Endothelial cell of umbilical vein (primary cell): Measurements from ENCODE around the gene L2HGDH.

ENCODE experiments used
- CTCF ChIP-seq, 2 donors: IDR thresholded peaks; 1 replicate in 1 of 2; 2 replicates in 1 of 2; pipeline ENCODE4 v1.5.1; 2011; ENCODE audit warnings: low read length in 2 of 2, mild to moderate bottlenecking in 2 of 2, moderate library complexity in 2 of 2, control low read depth in 1 of 2, inconsistent platforms in 1 of 2, low read depth in 1 of 2; ENCODE audit not compliant: insufficient read depth in 1 of 2; ENCODE audit errors: extremely low read depth in 1 of 2
- EZH2 ChIP-seq: IDR thresholded peaks from 2 replicates; pipeline ENCODE4 v1.6.1; 2012; ENCODE audit warnings: borderline replicate concordance, low read depth, mild to moderate bottlenecking, moderate library complexity, low read length, inconsistent platforms; ENCODE audit not compliant: severe bottlenecking
- FOS ChIP-seq: IDR thresholded peaks from 2 replicates; pipeline ENCODE4 v1.6.1; 2011; ENCODE audit warnings: mild to moderate bottlenecking, low read length, moderate library complexity, borderline replicate concordance; ENCODE audit not compliant: insufficient read depth
- JUN ChIP-seq: IDR thresholded peaks from 2 replicates; pipeline ENCODE4 v1.6.1; 2011; ENCODE audit warnings: borderline replicate concordance, low read depth; ENCODE audit not compliant: insufficient read length, insufficient read depth
- MYC ChIP-seq: IDR thresholded peaks from one replicate; pipeline ENCODE4 v1.6.1; 2011; ENCODE audit warnings: mild to moderate bottlenecking, low read depth, low read length
- POLR2A ChIP-seq: IDR thresholded peaks from 2 replicates; pipeline ENCODE4 v1.6.1; 2012; ENCODE audit warnings: low read depth, mild to moderate bottlenecking, control low read depth, low read length
- POLR2AphosphoS5 ChIP-seq: IDR thresholded peaks from 2 replicates; pipeline ENCODE4 v1.6.1; 2012; ENCODE audit warnings: low read depth, mild to moderate bottlenecking, control low read depth, low read length, moderate library complexity; ENCODE audit not compliant: insufficient read depth

GRCh38 chr14:50231475-50232275 is 80.4 kb downstream of the L2HGDH start, which contains the start of gene SOS2:
- peak; percentile 83 for TF ChIP-seq POLR2A
- TF ChIP-seq CTCF (IDR thresholded peaks at IDR 0.05; ENCODE audit: extremely low read depth in 1 of 2, insufficient read depth in 1 of 2, low read depth in 1 of 2, low read length in 2 of 2), result no peak
- no peak for TF ChIP-seq MYC
- TF ChIP-seq JUN, result no peak
- TF ChIP-seq EZH2, result no peak
- no peak for TF ChIP-seq FOS
- TF ChIP-seq POLR2AphosphoS5, result peak; percentile 82
